UCSD-AML1 (cell line): Measurements from ENCODE around the gene SOCS3.
"Not testable (repeated sequence)": the region's sequence is repeated elsewhere in the genome, so short reads cannot be mapped to it uniquely, and the experiment has no call there.

ENCODE experiments used
- DNase-seq: peaks from one replicate; lab custom pipeline; 2025; ENCODE audit not compliant: unreplicated experiment; lab: John Stamatoyannopoulos, UW

Gene SOCS3

GRCh38 chr17:78332991-78333390 lies 26.9 kb downstream of the SOCS3 start:
- DNase-seq = no peak

- not testable (repeated sequence) for DNase-seq
These were observed 28.5 kb downstream of the SOCS3 start for GRCh38 chr17:78331355-78331754.

GRCh38 chr17:78330570-78331224 lies 29.2 kb downstream of the SOCS3 start:
- DNase-seq = no peak

GRCh38 chr17:78329263-78330059 lies 30.4 kb downstream of the SOCS3 start:
- DNase-seq = peak; percentile 88

GRCh38 chr17:78327880-78328279 lies 32.0 kb downstream of the SOCS3 start:
- no peak for DNase-seq

- no peak for DNase-seq
These were observed 34.7 kb downstream of the SOCS3 start for GRCh38 chr17:78325076-78325687.

GRCh38 chr17:78324391-78325075 lies 35.3 kb downstream of the SOCS3 start:
- DNase-seq = peak; percentile 94

- peak; percentile 57 for DNase-seq
These were observed 36.0 kb downstream of the SOCS3 start for GRCh38 chr17:78323826-78324390.

GRCh38 chr17:78322858-78323455 lies 36.9 kb downstream of the SOCS3 start:
- DNase-seq = no peak

GRCh38 chr17:78322327-78322857 lies 37.5 kb downstream of the SOCS3 start:
- no peak for DNase-seq

- no peak for DNase-seq
These were observed 41.0 kb downstream of the SOCS3 start for GRCh38 chr17:78318843-78319242.

GRCh38 chr17:78318407-78318806 lies 41.5 kb downstream of the SOCS3 start:
- DNase-seq = no peak

GRCh38 chr17:78317794-78318400 lies 42.0 kb downstream of the SOCS3 start:
- no peak for DNase-seq

GRCh38 chr17:78316867-78317789 lies 42.7 kb downstream of the SOCS3 start:
- DNase-seq = peak; percentile 43

- no peak for DNase-seq
These were observed 43.6 kb downstream of the SOCS3 start for GRCh38 chr17:78316115-78316866.

- peak; percentile 48 for DNase-seq
These were observed 44.3 kb downstream of the SOCS3 start for GRCh38 chr17:78315355-78316114.

- DNase-seq = no peak
These were observed 45.1 kb downstream of the SOCS3 start for GRCh38 chr17:78314683-78315354.
